GM21619 (cell line): Measurements from ENCODE around the gene TBCA.
"Not testable (repeated sequence)": the region's sequence is repeated elsewhere in the genome, so short reads cannot be mapped to it uniquely, and the experiment has no call there.

Experiments used
- ATAC-seq: cut with Tn5 transposase; IDR thresholded peaks from one replicate; pipeline ENCODE4 v1.9.1; 2021; ENCODE audit not compliant: unreplicated experiment

Gene TBCA

DNA sequence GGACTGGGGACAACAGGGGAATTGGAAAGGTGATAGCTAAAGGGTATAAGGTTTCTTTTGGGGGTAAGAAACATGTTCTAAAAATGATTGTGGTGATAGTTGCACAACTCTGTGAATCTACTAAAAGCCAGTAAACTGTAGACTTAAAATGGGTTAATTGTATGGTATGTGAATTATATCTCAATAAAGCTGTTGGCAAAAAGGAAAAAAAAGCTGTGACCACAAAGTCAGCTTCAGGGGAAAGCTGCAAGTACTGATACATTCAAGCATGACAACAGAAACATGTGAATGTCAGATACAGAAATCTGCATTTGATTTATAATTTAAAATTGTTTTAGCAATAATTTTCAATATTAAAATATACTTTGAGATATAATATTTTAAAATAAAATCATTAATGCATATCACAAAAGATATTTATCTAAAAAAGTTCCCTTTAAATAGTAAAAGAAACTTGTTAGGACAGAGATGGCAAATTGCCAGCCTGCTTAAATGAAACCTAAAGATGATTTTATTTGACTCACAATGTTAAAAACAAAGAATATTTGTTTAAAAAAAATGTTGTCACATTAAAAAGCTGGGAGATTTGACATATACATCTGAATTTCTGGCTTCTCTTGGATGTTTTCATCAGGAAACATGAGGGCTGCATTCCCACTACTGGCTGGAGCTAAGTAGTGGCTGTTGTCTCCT, 66.0 kb downstream of the TBCA start:
- no peak for ATAC-seq

DNA sequence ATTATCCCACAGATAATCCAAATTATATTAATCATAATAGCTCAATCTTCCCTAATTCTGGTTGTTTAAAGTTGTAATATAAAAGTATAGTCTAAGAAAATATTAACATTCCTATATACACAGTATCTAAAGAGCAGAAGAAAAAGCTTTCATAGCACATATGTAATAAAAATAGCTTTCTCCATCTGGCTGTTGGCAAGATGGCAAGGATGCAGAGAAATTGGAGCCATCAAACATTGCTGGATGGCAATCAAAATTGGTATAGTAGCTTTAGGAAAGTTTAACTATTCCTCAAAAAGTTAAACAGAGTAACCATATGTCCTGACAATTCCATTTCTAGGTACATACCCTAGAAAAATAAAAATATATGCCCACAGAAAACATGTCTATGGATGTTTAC, 66.8 kb downstream of the TBCA start:
- ATAC-seq = no peak

DNA sequence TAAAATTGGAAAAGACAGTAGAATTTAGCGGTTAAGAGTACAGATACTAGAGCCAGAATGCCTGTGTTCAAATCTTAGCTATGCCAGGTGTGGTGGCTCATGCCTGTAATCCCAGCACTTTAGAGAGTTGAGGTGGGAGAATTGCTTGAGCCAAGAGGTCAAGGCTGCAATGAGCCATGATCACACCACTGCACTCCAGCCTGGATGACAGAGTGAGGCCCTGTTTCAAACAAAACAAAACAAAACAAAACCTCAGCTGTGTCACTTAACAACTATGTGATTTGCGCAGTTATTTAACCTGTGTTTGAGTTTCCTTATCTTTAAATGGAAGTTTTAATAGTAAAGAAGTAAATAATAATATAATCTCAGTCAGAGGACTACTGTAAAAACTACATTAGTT, 68.3 kb downstream of the TBCA start:
- no peak for ATAC-seq

DNA sequence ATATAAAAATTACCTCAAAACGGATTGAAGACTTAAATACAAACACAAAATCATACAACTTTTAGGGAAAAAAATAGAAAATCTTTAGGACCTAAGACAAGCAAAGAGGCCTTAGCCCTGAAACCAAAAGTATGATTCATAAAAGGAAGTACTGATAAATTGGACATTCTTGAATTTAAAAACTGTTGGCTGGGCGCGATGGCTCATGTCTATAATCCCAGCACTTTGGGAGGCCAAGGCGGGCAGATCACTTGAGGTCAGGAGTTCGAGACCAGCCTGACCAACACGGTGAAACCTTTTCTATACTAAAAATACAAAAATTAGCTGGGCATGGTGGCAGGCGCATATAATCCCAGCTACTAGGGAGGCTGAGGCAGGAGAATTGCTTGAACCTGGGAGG, 76.6 kb downstream of the TBCA start:
- ATAC-seq = not testable (repeated sequence)

DNA sequence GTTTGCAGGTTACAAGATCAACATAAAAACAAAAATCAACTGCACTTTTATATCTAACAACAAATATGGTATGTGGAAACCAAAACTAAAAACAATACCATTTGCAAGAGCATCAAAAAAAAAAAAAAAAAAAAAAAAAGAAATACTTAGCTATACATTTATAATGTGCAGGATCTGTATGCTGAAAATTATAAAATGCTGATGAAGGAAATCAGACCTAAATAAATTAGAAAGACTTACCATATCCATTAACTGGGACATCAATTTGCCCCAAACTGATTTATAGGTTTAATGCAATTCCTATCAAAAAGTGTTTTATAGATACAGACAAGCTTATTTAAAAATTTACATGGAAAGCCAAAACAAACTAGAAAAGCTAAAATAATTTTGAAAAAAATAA, 77.2 kb downstream of the TBCA start:
- ATAC-seq = no peak

DNA sequence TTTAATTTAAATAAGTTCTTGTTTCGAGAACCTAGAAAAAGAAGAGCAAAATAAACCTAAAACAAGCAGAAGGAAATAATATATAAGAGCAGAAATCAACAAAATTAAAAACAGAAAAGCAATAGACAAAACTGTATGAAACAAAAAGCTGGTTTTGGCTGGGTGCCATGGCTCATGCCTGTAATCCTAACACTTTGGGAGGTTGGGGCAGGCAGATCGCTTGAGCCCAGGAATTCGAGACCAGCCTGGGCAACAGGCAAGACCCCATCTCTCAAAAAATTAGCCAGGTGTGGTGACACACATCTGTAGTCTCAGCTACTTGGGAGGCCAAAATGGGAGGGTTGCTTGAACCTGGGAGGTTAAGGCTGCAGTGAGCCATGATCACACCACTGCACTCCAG, 78.4 kb downstream of the TBCA start:
- ATAC-seq = no peak

DNA sequence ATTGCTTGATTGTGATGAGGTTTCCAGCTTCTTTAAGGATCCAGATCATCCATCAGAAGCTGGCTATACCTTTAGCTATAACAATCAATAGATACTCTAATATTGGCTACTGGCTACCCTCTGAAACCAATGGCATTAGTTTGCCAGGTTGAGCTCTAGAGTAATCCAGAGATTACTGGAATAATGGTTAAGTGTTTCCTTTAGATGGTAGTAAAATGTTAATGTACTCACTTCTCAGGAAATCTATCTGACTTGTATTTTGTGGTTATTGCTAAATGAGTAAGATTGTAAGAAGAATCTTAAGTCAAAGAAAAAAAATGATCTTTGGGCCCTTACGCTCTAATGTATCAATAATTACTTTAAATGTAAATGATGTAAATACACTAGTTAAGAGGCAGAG, 80.0 kb downstream of the TBCA start:
- no peak for ATAC-seq

DNA sequence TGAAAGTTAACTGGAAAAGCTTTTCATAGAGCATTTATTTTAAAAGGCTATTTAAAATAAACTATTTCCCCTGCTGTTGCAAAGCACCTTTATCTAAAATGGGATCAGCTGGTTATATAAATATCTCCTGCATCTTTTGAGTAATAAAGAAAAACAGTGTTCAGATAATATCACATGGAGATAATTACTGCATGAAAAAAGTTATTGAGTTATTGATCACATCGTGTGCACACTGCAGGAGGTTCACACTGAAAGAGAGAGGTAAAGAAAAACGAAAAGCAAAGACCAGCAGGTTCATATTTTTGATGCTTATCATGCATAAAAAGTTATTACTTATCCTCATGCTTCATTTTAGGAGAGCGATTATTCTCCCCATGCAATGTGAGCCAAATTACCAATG, 82.2 kb downstream of the TBCA start:
- no peak for ATAC-seq

DNA sequence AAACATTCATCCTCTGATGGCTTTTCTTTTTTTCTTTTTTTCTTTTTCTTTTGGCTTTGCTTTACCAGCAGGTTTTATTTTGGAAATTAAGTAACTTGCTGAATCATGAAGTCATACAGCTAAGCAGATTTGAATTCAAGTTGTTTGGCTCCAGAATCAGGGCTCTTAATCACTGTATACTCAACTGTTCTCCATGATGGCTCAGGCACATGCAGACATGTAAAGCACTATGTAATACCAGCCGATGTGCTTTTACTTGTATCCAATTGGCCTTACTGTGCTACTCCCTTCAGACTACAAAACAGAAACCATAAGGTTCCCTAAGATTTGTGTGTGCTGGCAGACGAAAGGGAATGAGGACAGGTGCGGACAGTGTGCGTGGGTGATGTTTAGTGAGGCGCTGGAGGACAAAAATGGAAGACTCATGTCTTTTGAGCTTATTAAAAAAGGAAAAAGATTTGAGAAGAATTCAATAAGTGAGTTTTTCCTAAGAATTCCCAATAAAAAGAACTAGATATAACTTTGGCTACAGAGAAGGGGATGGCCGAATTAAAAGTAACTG, 92.9 kb downstream of the TBCA start:
- no peak for ATAC-seq

DNA sequence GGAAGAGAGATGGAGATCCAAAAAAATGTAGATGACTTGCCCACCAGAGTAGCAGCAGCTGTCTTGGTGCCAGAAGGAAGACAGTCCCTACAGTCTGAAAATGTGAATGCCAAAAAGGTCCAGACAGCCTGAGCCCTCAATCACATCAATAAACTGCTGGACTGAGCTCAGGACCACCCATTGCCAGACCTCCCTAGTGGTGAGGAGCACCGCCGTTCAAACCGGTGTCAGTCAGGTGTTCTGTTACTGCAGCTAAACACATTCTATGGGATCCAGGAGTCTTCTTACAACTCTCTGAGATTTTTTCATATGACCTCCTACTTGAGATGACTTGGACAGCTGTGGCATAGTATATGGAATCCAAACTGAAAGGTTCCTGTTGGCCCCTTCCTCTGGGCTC, 105.6 kb downstream of the TBCA start:
- ATAC-seq = no peak

DNA sequence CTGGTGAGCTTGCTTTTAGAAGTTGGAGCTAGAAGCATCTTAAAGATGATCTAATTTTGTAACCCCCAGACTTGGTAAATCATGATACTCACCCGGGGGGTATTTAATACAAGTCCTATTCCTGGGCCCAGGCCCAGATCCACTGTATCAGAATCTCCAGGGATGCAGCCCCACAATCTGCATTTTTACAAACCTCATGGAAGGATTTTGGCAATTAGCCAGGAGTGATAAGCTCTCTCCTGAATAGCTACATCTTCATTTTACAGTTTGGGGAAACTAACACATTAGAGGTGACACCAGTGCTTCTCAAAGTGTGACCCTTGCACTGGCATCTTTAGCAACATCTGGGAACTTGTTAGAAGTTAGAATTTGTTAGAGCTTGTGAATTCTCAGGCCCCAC, 106.5 kb downstream of the TBCA start:
- ATAC-seq = no peak

DNA sequence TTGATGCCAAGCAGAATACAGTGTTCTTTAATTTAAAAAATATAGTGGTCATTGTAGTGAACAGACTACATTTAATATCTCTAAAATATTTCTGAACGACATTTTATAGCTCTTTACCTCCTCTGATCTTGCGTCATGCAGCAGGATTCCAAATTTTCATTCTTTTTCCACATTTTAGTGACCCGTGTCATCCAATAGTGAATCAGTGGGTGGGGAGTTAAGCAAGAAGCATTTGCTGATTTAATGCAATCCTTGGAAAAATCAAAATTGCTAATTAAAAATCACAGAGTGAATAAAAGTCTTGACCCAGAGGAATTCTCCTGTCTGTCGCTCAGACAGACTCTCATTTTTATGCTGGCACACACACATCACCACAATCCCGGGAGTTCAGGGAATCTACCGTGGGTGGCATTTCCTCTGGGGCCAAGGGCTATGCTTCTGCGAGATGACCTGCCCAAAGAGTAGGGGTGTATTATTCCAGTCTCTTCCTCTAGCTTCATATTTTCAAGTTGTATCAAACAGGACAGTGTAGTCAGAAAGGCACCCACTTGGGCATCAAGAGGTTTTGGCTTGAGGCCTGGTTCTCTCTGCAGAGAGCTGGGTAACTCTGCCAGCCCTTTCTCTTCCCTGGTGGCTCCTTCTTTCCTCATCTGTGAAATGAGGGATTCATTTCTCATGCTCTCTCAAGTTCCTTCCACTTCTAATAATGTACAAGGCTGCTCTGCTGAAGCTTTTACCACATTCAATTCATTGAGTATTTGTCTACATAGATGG, 112.9 kb downstream of the TBCA start:
- ATAC-seq = no peak

DNA sequence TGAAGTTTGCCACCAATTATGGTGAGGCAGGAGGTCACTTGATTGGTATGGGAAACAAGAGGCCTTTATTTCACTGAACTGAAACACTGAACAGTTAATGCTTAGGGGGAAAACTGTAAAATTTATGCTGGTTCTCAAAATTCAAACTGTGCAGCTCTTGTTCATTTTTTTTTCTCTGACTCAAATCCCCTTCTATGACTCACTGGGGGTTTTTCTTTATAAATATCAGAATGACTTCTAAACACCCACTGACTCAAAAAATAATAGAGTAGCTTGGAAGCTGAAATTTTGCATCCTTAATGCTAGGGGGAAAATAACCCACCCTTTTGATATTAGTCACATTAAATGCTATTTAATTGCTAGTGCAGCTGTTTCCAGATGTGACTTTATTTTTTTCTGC, 113.5 kb downstream of the TBCA start:
- ATAC-seq = no peak

DNA sequence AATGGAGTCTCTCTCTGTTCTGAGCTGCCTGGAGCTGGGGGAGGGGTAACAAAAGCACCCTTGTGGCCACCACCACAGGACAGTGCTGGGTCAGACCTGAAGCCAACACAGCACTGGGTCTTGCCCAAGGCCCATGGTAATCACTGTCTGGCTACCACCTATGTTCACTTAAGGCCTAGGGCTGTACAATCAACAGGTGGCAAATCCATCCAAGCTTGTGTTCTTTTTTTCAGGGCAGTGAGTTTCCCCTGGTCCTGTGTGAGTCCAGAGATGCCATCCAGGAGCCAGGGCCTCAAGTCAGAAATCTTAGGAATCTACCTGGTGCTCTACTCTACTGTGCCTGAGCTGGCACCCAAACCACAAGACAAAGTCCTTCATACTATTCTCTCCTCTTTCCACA, 117.5 kb downstream of the TBCA start:
- ATAC-seq = no peak

DNA sequence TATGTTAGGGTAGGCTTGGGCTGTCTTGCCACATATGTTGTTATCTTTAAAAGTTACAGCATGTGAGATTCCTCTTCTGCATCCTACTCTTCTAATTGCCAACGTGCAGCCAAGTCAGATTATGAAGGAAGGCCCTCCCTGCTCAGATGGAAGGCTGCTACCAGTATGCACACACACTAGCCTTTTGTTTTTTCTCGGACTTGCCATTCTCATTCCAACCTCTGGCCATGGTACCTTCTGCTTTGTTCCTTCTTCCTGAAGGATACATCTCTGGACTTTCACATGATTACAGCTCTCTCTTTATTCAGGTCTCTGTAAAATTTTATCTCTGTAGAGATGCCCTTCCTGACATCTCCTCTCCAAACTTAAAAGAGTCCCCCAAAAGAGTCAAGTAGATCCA, 124.8 kb downstream of the TBCA start:
- no peak for ATAC-seq

DNA sequence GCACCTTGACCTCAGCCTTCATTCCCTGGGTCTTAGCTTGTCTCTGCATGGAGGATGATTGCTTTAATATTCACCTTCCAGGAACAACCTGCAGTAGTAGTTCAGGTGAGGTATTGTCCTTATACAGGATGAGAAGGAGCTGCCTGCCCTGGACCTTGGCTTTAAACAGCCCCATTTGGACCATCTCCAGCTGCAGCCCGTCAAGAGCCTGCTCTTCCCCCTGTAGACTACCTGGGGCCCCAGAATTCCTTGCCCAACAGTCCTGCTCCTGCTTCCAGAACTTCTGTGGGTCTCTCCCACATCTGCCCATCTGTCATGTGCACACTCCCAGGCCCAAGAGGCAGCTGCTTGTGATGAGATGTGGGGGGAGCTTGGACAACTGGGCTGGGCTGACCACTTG, 125.5 kb downstream of the TBCA start:
- no peak for ATAC-seq

DNA sequence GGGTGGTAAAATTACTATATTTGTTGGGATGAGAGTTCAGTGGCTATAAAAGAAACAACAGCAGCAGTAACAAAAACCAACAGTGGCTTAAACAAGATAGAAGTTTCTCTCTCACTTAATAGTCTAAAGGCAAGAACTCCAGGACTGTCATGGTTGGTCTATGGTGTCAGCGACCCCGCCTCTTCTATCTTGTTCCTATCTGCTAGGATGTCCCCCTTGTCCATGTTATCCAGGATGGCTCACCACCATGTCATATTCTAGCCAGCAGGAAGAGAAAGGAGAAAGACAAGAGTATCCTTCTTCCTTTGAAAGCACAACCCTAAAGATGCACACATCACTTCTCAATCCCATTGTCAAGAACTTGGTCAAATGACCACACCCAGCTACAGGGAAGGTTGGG, 126.4 kb downstream of the TBCA start:
- ATAC-seq = no peak

DNA sequence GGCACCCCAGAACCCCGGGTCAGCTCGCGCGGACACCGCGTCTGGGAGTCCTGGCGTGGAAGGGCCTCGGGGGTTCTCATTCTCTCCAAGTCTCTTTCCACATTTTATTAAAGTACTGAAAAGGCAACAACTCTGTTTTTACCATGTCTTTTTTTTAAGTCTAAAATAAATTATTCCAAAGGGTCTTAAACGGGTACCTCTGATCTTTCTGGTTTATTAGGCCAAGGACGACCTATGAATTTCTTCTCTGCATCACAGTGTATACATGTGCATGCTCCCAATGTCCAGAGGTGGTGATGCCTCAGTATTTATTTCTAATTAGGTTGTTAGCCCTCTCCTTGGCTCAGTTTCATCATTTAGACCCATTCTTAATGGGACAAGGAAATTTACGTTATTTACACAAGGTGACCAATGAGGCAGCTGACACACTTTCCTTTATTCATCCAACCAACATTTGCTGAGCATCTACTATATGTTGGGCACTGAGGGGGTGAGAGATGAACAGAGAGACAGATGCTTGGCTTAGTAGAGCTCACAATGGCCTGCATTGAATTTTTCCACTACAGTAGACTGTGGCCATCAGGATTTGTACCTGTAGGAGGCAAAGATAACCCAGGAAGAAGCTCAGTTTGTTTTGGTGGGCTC, 130.0 kb downstream of the TBCA start:
- ATAC-seq = no peak

DNA sequence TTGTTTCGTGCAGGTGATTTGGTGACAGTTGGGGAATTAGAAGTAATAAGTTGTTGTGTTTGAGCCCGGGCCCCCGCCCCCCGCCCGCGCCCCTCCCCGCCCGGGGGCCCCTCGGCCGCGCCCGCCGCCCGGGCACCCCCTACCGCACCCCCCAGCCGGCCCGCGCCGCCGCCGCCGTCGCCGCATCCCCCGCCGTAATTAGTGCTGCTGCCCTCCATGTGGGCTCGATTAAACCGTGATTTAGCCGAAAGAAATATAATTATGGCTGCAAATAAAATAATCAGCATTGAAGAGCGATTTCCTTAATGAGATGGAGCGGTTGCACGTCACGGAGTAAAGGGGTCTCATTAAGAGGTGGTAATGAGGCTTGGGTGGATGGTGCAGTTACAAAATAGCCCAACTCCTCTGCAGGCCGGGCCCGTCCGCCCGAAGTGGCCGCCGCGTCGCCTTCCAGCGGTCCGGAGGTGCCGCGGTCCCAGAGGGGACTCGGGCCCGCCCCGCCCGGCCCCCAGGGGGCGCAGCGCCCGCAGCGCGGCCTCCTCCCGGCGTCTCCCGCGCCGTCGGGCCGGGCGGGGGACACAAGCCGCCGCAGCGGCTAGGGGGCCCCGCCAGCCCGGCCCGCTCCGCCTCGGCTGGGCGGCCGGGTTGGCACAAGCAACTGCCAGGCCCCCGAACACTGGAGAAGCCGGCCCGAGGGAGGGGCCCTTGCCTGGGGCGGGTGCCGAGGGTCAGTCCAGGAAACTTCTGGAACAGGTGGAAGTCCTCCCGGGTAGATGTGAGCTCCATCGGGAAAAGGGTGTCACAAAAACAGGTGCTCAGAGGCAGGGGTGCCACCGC, 130.8 kb downstream of the TBCA start:
- ATAC-seq = no peak

DNA sequence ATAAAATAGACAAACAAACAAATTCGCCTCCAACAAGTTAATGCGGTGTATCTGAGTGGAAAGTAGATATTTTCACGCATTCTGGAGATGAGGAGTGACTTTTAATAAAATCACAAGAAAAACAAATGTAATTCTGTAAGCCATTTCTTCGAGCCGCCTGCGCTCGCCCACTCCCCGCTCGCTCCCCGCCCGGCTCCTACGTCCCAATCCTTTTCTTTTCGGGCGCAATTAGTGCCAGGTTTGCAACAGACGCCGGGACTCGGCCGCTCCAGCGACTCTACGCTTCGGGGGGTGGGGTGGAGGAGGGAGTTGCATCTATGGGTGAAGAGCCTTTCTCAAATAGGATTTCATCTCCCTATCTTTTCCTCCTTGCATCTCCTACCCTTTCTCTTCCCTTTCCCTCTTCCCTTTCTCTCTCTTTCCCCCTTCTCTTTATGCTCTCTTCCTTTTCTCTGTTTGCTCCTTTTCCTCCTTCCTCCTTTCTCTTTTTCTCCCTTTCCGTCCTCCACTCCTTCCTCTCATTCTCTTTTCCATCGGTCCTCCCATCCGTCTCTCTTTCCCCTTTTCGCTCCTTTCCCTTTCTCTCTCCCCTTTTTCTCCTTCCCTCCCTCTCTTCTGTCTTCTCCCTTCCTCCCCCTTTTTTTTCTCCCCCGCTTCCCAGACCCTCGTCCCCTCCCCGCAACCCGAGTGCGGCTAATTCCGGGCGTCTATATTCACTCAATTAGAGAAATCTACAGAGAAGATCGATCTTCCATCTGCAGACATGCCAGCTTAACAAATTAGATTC, 131.6 kb downstream of the TBCA start:
- ATAC-seq = no peak
